Endothelial cell of umbilical vein (primary cell): ENCODE results near the gene COL26A1.

Experiments used
- EZH2 ChIP-seq: IDR thresholded peaks from 2 replicates; pipeline ENCODE4 v1.6.1; 2012; ENCODE audit warnings: borderline replicate concordance, low read depth, mild to moderate bottlenecking, moderate library complexity, low read length, inconsistent platforms; ENCODE audit not compliant: severe bottlenecking
- FOS ChIP-seq: IDR thresholded peaks from 2 replicates; pipeline ENCODE4 v1.6.1; 2011; ENCODE audit warnings: mild to moderate bottlenecking, low read length, moderate library complexity, borderline replicate concordance; ENCODE audit not compliant: insufficient read depth
- JUN ChIP-seq: IDR thresholded peaks from 2 replicates; pipeline ENCODE4 v1.6.1; 2011; ENCODE audit warnings: borderline replicate concordance, low read depth; ENCODE audit not compliant: insufficient read length, insufficient read depth
- MYC ChIP-seq: IDR thresholded peaks from one replicate; pipeline ENCODE4 v1.6.1; 2011; ENCODE audit warnings: mild to moderate bottlenecking, low read depth, low read length
- POLR2A ChIP-seq: IDR thresholded peaks from 2 replicates; pipeline ENCODE4 v1.6.1; 2012; ENCODE audit warnings: low read depth, mild to moderate bottlenecking, control low read depth, low read length
- POLR2AphosphoS5 ChIP-seq: IDR thresholded peaks from 2 replicates; pipeline ENCODE4 v1.6.1; 2012; ENCODE audit warnings: low read depth, mild to moderate bottlenecking, control low read depth, low read length, moderate library complexity; ENCODE audit not compliant: insufficient read depth
- TF ChIP-seq, protein P1 (sequence below), 2 donors: IDR thresholded peaks; 1 replicate in 1 of 2; 2 replicates in 1 of 2; pipeline ENCODE4 v1.5.1; 2011; ENCODE audit warnings: low read length in 2 of 2, mild to moderate bottlenecking in 2 of 2, moderate library complexity in 2 of 2, control low read depth in 1 of 2, inconsistent platforms in 1 of 2, low read depth in 1 of 2; ENCODE audit not compliant: insufficient read depth in 1 of 2; ENCODE audit errors: extremely low read depth in 1 of 2
- TF ChIP-seq, protein P2 (sequence below): IDR thresholded peaks from 2 replicates; pipeline ENCODE4 v1.6.1; 2011; ENCODE audit not compliant: insufficient read depth, insufficient read length

DNA sequence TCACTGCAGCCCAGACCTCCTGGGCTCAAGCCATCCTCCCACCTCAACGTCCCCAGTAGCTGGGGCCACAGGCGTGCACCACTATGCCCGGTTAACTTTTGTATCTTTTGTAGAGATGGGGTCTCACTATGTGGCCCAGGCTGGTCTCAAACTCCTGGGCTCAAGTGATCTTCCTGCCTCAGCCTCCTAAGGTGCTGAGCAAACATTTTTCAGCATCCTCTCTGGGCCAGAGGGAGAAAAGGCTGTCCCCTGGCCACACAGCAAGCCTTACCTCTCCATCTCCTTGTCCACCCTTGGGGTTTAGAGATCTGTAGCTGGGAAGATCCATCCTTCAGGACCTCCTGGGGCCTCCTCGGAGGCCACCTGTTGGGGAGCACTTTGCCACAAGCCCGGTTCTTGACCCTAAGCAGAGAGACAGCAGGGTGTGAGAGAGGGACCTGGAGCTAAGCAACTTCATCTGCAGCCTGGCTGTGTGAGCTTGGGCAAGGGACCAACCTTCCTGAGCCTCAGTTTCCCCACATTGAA is 180.6 kb downstream of the COL26A1 start:
- TF ChIP-seq, protein P1, sequence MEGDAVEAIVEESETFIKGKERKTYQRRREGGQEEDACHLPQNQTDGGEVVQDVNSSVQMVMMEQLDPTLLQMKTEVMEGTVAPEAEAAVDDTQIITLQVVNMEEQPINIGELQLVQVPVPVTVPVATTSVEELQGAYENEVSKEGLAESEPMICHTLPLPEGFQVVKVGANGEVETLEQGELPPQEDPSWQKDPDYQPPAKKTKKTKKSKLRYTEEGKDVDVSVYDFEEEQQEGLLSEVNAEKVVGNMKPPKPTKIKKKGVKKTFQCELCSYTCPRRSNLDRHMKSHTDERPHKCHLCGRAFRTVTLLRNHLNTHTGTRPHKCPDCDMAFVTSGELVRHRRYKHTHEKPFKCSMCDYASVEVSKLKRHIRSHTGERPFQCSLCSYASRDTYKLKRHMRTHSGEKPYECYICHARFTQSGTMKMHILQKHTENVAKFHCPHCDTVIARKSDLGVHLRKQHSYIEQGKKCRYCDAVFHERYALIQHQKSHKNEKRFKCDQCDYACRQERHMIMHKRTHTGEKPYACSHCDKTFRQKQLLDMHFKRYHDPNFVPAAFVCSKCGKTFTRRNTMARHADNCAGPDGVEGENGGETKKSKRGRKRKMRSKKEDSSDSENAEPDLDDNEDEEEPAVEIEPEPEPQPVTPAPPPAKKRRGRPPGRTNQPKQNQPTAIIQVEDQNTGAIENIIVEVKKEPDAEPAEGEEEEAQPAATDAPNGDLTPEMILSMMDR (IDR thresholded peaks at IDR 0.05; ENCODE audit: extremely low read depth in 1 of 2, insufficient read depth in 1 of 2, low read depth in 1 of 2, low read length in 2 of 2) = no peak
- TF ChIP-seq EZH2 = no peak
- TF ChIP-seq POLR2A = no peak
- no peak for TF ChIP-seq MYC
- TF ChIP-seq, protein P2, sequence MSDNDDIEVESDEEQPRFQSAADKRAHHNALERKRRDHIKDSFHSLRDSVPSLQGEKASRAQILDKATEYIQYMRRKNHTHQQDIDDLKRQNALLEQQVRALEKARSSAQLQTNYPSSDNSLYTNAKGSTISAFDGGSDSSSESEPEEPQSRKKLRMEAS = no peak
- no peak for TF ChIP-seq POLR2AphosphoS5
- no peak for TF ChIP-seq FOS
- no peak for TF ChIP-seq JUN
